GM23248 (cell line): ENCODE data around the gene TTC13. TPM values are rescaled to one million over a fixed set of nuclear protein-coding genes. Genes with fewer than 3 reads are reported as not detected.

ENCODE experiments used
- DNase-seq: peaks from one replicate; pipeline ENCODE4 v3.0.0-alpha.2; 2015
- H2AFZ ChIP-seq: fragments of 200-600 bp; sonication (generic); 2 replicates; pipeline ENCODE4 v1.6.1; 2016; ENCODE audit warnings: antibody characterized with exemption
- H3F3A ChIP-seq: fragments of 200-600 bp; sonication (generic); 2 replicates; pipeline ENCODE4 v1.6.1; 2016; ENCODE audit warnings: mild to moderate bottlenecking, antibody characterized with exemption, mixed run types; ENCODE audit not compliant: insufficient read depth
- H3K27ac ChIP-seq: fragments of 200-600 bp; sonication (generic); 2 replicates; pipeline ENCODE4 v1.5.1; 2016; ENCODE audit warnings: mild to moderate bottlenecking
- H3K27me3 ChIP-seq: fragments of 200-600 bp; sonication (generic); replicated peaks from 2 replicates; pipeline ENCODE4 v1.6.1; 2016; ENCODE audit warnings: mild to moderate bottlenecking; ENCODE audit not compliant: insufficient read depth
- H3K36me3 ChIP-seq: fragments of 200-600 bp; sonication (generic); 2 replicates; pipeline ENCODE4 v1.6.1; 2016; ENCODE audit warnings: low read depth, mild to moderate bottlenecking
- H3K4me1 ChIP-seq: fragments of 200-600 bp; sonication (generic); 2 replicates; pipeline ENCODE4 v1.6.1; 2016; ENCODE audit warnings: mild to moderate bottlenecking; ENCODE audit not compliant: insufficient read depth
- H3K4me2 ChIP-seq: fragments of 200-600 bp; sonication (generic); one replicate; pipeline ENCODE4 v1.6.1; 2016; ENCODE audit warnings: mild to moderate bottlenecking; ENCODE audit not compliant: unreplicated experiment
- H3K4me3 ChIP-seq: fragments of 200-600 bp; sonication (generic); 2 replicates; pipeline ENCODE4 v1.5.1; 2016; ENCODE audit warnings: mild to moderate bottlenecking
- H3K79me2 ChIP-seq: fragments of 200-600 bp; sonication (generic); 2 replicates; pipeline ENCODE4 v1.6.1; 2016; ENCODE audit warnings: mild to moderate bottlenecking; ENCODE audit not compliant: insufficient read depth
- H3K9ac ChIP-seq: fragments of 200-600 bp; sonication (generic); 2 replicates; pipeline ENCODE4 v1.6.1; 2016; ENCODE audit warnings: mild to moderate bottlenecking
- H3K9me2 ChIP-seq: fragments of 200-600 bp; sonication (generic); 2 replicates; pipeline ENCODE4 v1.6.1; 2016; ENCODE audit warnings: mixed run types, mild to moderate bottlenecking, moderate library complexity; ENCODE audit not compliant: insufficient read depth
- H3K9me3 ChIP-seq: fragments of 200-600 bp; sonication (generic); one replicate; pipeline ENCODE4 v1.6.1; 2017; ENCODE audit warnings: low read depth
- H4K20me1 ChIP-seq: fragments of 200-600 bp; sonication (generic); 2 replicates; pipeline ENCODE4 v1.6.0; 2016; ENCODE audit not compliant: insufficient read depth
- EZH2 ChIP-seq: fragments of 200-600 bp; sonication (generic); IDR thresholded peaks from 2 replicates; pipeline ENCODE4 v1.6.1; 2018; ENCODE audit warnings: antibody characterized with exemption, mild to moderate bottlenecking; ENCODE audit not compliant: insufficient read depth, poor library complexity, severe bottlenecking
- EZH2phosphoT487 ChIP-seq: fragments of 200-600 bp; sonication (generic); IDR thresholded peaks from 2 replicates; pipeline ENCODE4 v1.6.1; 2018; ENCODE audit warnings: antibody characterized with exemption, moderate library complexity, mild to moderate bottlenecking, low read depth; ENCODE audit not compliant: insufficient read depth
- WGBS, 2 experiments: methylation state at CpG; one replicate each; pipeline ENCODE4 v1.1.6; 2015 to 2017; ENCODE audit warnings: low lambda C conversion rate in 2 of 2, low coverage in 1 of 2; ENCODE audit errors: missing lambda C conversion rate in 2 of 2; 5-methylcytosine and 5-hydroxymethylcytosine counted together
- in situ Hi-C: fragments of 300-500 bp; cut with MboI; formaldehyde crosslinking; loops from 2 replicates; pipeline ENCODE4 v1.15.0; 2020
- polyA plus RNA-seq: library from polyadenylated mRNA; unstranded; fragments of >200 nt; fragmentation: Nextera tagmentation; extraction: Ambion mirVana; gene quantifications from 2 replicates; pipeline ENCODE4 v1.2.1, GENCODE V29; 2016
- total RNA-seq: library from RNA; depleted of rRNA; stranded (reverse); fragments of >200 nt; shearing (Covaris generic); gene quantifications from 2 replicates; pipeline ENCODE4 v1.2.3, GENCODE V29; 2014

TTC13 gene
- total and polyA plus RNA-seq, 2 experiments from 2014 or later: 9.1 to 11.1 TPM

DNA sequence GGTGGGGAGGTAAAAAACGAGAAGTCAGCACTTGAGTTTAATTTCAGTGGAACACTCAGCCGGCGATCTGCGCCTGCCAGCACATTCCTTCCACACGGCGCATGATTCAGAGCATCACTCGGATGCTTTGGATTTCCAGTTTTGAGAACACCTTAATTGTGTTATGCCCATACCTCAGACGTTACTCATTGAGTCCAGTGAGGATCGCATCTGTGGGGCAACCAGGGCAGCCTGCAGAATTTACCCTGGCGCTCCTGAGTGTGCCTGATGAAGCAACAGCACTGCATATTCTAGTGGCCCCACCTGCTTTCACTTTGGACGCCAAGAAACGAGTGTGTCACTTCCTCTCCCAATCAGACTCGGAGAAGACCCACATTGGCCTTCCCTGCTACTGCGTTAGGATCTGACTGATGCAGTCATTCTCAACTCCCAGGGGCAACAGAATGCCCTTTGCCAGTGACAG lies 41.5 kb upstream of the TTC13 start:
- Histone ChIP-seq H2AFZ (no peak overlapping the region), H3K36me3 (no peaks in the 10 kb centered on the region)
- no peak for TF ChIP-seq EZH2
- no peak for TF ChIP-seq EZH2phosphoT487

DNA sequence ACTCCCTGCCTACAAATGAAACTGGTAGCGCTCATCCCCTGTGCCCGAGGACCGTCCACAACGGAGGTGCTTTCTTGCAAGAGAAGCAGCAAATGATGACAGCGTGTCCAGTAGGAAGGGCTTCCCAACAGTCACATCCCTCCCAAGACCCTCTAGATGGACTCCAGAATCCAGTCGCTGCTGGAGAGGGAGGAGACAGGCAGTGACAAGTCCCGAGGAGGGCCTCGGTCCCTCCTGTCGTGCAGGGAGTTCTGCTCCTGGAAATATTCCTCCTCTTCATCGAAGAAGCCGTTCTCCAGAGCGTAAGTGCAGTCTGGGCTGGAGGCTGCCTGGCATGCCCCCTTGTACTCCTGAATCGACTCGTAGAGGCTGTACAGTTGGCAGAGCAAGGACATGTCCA lies 41.0 kb upstream of the TTC13 start:
- 85 to 89% methylated on average over 14 of the region's 14 CpGs for WGBS, 2 experiments
- H2AFZ ChIP-seq: no peak overlapping the region
- TF ChIP-seq EZH2 (no peak), EZH2phosphoT487 (no peak)
- H3K4me3 ChIP-seq: no peak overlapping the region
- H3K27me3 ChIP-seq: no peaks in the 10 kb centered on the region
- DNase-seq: no peak
- no peaks in the 10 kb centered on the region for H3K79me2 ChIP-seq
- H3K9me2 ChIP-seq: no peaks in the 10 kb centered on the region
- no peaks in the 10 kb centered on the region for H4K20me1 ChIP-seq
- in situ Hi-C loops: no loop called here
- no peak overlapping the region for H3K4me2 ChIP-seq
- no peak overlapping the region for H3K9ac ChIP-seq
- H3F3A ChIP-seq: no peaks in the 10 kb centered on the region
- H3K4me1 ChIP-seq: no peaks in the 10 kb centered on the region
- no peak overlapping the region for H3K27ac ChIP-seq
- H3K9me3 ChIP-seq: no peaks in the 10 kb centered on the region
- H3K36me3 ChIP-seq: no peaks in the 10 kb centered on the region

More for the DNA sequence above, 41.5 kb upstream of the TTC13 start:
- H3K9ac ChIP-seq: no peak overlapping the region
- H3K9me2 ChIP-seq: no peaks in the 10 kb centered on the region
- H3K79me2 ChIP-seq: no peaks in the 10 kb centered on the region
- no peaks in the 10 kb centered on the region for H3F3A ChIP-seq
- no peak overlapping the region for H3K27ac ChIP-seq
- DNase-seq: no peak
- in situ Hi-C loops: no loop called here
- no peak overlapping the region for H3K4me3 ChIP-seq
- WGBS, 2 experiments: 72 to 73% methylated on average over 14 of the region's 14 CpGs
- H4K20me1 ChIP-seq: no peaks in the 10 kb centered on the region
- H3K27me3 ChIP-seq: no peaks in the 10 kb centered on the region
- H3K4me1 ChIP-seq: no peaks in the 10 kb centered on the region
- H3K4me2 ChIP-seq: no peak overlapping the region
- H3K9me3 ChIP-seq: no peaks in the 10 kb centered on the region

DNA sequence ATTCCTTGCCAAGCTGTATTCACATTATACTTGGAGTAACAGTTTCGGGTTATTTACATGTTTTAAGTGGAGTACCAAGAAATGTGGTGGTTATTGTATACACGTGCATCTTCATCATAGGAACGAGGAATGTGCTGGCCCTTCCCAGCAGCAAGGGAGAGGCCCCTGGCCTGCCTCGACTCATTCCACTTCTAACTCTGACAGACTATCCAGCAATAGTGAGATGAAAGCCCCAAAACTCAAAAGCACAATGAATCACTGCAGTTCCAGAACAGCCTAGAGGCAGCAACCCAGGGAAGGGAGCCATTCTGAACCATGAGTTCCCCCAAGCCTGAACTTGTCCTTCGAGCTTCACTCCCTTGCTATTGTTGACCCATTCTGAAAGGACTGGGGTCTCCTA lies 38.3 kb upstream of the TTC13 start:
- no peak for DNase-seq
- Histone ChIP-seq H3F3A (no peaks in the 10 kb centered on the region), H3K4me3 (no peak overlapping the region), H3K79me2 (no peaks in the 10 kb centered on the region), H4K20me1 (no peaks in the 10 kb centered on the region), H3K27me3 (no peaks in the 10 kb centered on the region), H3K4me2 (no peak overlapping the region), H3K27ac (no peak overlapping the region), H3K9me2 (no peaks in the 10 kb centered on the region), H3K9ac (no peak overlapping the region), H3K9me3 (no peaks in the 10 kb centered on the region), H3K4me1 (no peaks in the 10 kb centered on the region), H2AFZ (no peak overlapping the region), H3K36me3 (no peaks in the 10 kb centered on the region)
- in situ Hi-C loops: no loop called here
- TF ChIP-seq EZH2phosphoT487 (no peak), EZH2 (no peak)
- WGBS, 2 experiments: 70 to 71% methylated on average over 5 of the region's 5 CpGs

DNA sequence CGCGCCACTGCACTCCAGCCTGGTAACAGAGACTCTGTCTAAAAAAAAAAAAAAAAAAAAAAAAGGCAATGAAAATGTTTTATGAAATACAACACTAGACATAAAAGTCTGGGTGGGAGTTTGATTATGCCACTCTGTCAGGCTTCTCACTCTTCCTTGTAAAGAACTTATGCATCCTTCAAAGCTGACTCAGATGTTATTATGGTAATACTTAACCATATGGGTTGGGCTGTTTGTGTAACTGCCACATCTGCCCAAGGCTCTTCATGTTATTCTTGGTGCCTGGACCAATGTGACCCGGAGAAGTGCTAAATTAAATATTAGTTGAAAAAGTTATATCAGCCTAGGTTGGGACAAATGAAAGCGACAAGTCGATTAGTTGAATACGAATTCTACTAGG lies 37.6 kb upstream of the TTC13 start:
- Histone ChIP-seq H3K36me3 (no peaks in the 10 kb centered on the region), H3K4me2 (no peak overlapping the region), H3K4me3 (no peak overlapping the region), H4K20me1 (no peaks in the 10 kb centered on the region), H3K9me2 (no peaks in the 10 kb centered on the region), H3K9me3 (no peaks in the 10 kb centered on the region), H3F3A (no peaks in the 10 kb centered on the region), H2AFZ (no peak overlapping the region), H3K79me2 (no peaks in the 10 kb centered on the region), H3K9ac (no peak overlapping the region), H3K4me1 (no peaks in the 10 kb centered on the region), H3K27me3 (no peaks in the 10 kb centered on the region), H3K27ac (no peak overlapping the region)
- WGBS, 2 experiments: 81 to 82% methylated on average over 6 of the region's 6 CpGs
- TF ChIP-seq EZH2 (no peak), EZH2phosphoT487 (no peak)
- in situ Hi-C loops: no loop called here
- DNase-seq: no peak

DNA sequence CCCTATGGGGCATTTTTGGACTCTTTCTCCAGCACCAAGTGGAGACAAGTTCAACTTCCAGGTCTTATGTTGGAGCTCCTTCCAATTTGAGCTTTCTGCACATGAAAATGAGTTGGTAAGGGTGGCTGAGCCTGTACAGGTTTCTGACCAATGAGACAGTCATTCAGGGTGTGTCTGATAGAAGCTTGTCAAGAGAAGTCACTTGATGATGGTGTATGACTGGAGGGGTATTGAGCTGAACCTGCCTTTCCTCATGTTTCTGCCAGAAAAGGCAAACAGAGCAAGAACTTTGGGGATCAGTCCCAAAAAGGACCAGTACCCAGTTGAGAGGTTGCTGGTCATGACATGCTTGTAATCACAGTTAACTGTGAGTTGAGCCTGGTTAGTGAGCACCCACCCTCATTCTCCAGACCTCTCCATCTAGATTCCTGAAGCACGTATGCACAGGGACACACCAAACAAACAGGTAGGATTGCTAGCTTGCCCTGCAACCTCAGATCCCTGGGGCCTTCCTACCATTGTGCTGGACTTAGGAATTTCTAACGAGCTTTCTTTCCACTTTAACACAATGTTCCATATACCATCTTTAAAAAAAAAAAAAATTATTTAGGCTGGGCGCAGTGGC lies 34.8 kb upstream of the TTC13 start:
- Histone ChIP-seq H3K4me3 (no peak overlapping the region), H3F3A (no peaks in the 10 kb centered on the region), H3K9ac (no peak overlapping the region), H4K20me1 (no peaks in the 10 kb centered on the region), H3K79me2 (no peaks in the 10 kb centered on the region), H3K27me3 (no peaks in the 10 kb centered on the region), H2AFZ (no peak overlapping the region), H3K4me1 (no peaks in the 10 kb centered on the region), H3K4me2 (no peak overlapping the region), H3K9me3 (no peaks in the 10 kb centered on the region), H3K9me2 (no peaks in the 10 kb centered on the region), H3K27ac (no peak overlapping the region), H3K36me3 (no peaks in the 10 kb centered on the region)
- no peak for DNase-seq
- no peak for TF ChIP-seq EZH2phosphoT487
- no peak for TF ChIP-seq EZH2
- in situ Hi-C loops: no loop called here
- 47 to 55% methylated on average over 3 of the region's 3 CpGs for WGBS, 2 experiments
